ENCODE data around the gene FYN.
A peak's percentile ranks its signal among the peaks of the same experiment; 100 is the strongest.
"Not testable (repeated sequence)": the region's sequence is repeated elsewhere in the genome, so short reads cannot be mapped to it uniquely, and the experiment has no call there.

The FYN gene

DNA sequence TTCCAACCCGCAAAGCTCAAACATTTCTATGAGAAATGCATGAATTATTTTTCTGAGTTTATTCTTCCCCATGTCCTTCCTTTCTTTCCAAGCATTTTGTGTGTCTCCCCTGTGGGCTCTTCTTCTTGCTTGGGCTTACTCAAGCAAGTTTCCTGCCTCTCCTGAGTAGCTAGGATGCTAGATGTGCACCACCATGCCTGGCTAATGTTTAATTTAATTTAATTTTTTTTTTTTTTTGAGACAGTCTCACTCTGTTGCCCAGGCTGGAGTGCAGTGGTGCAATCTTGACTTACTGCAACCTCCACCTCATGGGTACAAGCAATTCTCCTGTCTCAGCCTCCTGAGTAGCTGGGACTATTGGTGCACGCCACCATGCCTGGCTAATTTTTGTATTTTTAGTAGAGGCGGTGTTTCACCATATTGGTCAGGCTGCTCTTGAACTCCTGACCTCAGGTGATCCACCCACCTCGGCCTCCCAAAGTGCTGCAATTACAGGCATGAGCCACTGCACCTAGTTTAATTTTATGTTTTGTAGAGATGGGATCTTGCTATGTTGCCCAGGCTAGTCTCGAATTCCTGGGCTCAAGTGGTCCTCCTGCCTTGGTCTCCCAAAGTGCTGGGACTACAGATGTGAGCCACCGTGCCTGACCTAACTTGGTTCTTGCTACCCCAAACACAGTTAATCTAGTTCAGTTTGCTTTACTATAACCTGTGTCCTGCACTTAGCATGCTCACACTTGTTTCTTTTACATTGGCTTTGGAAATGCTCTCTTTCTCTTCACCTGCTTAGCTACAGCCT lies 192.2 kb downstream of the FYN start:
- DNase-seq (ENCODE audit: low spot score), result not testable (repeated sequence)

DNA sequence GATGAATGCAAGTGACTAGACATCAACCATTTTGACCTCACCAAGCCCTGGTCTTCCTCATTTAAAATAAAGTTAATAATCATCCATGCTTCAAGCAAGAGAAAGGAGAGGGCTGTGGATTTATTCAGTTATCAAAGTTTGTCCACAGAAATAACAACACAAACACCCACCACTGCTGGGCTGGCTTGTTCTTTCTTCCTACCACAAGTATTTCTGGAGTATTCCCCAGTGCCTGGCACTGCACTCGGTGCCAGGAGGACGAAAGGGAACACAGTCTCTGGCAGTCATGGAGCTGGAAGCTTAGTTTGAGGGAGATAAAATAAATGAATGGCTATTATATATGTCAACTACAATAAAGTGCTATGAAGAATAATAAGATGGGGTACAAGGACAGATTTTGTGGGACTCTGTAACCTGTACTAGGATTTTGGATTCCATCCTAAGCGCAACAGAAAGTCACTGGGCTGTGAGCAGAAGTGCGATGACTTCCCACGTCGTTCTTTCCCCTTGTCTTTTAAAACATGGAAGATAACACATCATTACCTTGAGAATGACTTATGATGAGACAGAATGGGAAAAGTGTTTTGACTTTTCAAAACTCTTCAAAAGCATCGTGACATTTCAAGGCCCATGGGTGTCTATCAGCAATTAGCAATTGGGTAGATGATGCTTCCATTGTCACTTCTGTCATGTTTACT lies 193.1 kb downstream of the FYN start:
- DNase-seq (ENCODE audit: low spot score), result no peak

DNA sequence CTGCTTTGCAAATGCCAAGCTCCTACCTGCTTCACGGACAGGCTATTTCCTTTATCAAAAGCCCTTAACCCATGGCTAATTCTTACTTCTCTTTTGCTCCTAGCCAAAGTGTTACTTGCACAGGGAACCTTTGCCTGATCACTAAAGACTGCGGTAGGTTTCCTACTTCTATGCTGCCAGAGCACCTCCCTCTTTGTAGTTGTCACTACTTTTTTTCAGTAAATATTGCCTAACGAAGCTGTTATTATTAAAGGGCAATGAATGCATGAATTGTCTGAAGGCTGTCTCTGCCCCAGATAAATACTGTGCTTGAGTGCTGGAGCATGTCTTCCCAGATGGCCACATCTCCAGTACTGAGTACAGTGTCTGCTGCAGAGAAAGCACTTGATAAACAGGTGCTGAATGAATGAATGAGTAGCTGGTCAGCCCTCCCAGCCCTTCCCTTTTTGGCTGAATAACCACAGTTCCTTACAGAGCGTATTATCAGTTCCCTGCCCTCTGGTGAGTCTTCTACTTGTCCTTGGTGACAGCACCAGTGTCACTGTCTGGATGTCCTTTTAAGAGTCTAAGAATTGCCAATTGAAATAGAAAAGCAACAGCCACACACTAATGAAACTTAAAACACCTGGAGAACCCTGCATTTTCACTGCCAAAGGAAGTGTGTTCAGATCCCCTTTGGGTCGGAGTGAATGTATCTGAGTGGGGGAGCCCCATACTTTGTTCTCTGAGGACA lies 194.0 kb downstream of the FYN start:
- no peak for DNase-seq (ENCODE audit: low spot score)

- DNase-seq (ENCODE audit: low spot score), result no peak
Observed at GRCh38 chr6:111677249-111677990, 195.8 kb downstream of the FYN start.

GRCh38 chr6:111676383-111676782 lies 196.9 kb downstream of the FYN start:
- no peak for DNase-seq (ENCODE audit: low spot score)

- no peak for DNase-seq (ENCODE audit: low spot score)
Observed at GRCh38 chr6:111674883-111675282, 198.4 kb downstream of the FYN start.

GRCh38 chr6:111674413-111674812 lies 198.8 kb downstream of the FYN start:
- no peak for DNase-seq (ENCODE audit: low spot score)

- DNase-seq (ENCODE audit: low spot score), result no peak
Observed at GRCh38 chr6:111673937-111674336, 199.3 kb downstream of the FYN start.

DNA sequence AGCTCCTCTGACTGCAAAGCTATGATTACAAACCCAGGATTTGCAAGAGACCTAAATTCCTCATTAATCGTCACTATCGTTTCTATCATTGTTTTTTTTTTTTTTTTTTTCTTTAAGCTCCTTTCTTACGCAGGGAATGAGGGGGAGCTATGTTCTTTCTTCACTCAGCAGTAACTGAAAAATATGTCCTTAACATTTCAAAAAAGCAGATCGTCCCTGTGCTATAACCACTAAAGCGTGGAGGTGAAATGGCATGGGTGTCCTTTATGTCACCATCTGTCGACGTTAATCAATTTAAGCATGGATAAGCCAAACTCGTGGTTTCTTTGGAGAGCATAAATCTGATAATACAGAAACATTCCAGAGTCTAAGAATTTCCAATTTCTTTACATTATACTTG lies 199.7 kb downstream of the FYN start:
- DNase-seq (ENCODE audit: low spot score), result no peak

- DNase-seq (ENCODE audit: low spot score), result no peak
Observed at GRCh38 chr6:111672761-111673450, 200.3 kb downstream of the FYN start.

DNA sequence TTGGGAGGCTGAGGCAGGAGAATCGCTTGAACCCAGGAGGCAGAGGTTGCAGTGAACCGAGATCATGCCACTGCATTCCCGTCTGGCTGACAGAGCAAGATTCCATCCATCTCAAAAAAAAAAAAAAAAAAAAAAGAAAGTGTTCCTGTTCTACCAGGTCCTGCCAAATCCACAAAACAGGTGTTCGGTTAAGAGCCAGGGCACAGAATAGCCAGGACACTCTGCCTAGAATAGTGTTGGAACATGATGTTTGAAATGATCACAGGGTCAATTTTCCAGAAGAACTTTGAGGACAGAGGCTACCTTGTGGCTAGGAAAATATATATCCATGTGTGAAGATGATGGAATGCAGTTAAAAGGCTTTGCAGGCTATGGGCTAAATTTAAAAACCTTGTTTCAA lies 203.9 kb downstream of the FYN start:
- no peak for DNase-seq (ENCODE audit: low spot score)

DNA sequence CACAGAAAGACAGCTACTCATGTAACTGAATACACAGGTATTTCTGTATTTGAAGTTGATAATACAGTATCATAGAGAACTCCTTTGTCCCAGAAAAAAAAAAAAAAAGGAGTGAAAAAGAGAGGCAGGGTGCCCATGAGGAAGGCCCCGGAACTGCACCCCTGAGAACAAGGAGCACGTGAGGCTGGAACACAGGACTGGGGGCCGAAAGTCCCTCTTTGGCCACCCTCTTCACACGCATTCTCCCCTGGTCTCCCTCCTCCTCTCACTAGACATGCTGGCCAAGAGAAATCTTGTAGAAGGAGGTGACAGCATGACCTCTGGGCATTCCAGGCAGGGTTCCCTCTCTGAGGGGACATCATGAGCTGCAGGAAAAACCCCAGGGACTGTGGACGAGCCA lies 204.8 kb downstream of the FYN start:
- DNase-seq (ENCODE audit: low spot score), result no peak

GRCh38 chr6:111667931-111668330 lies 205.3 kb downstream of the FYN start:
- no peak for DNase-seq (ENCODE audit: low spot score)

- DNase-seq (ENCODE audit: low spot score), result no peak
Observed at GRCh38 chr6:111666847-111667246, 206.4 kb downstream of the FYN start.

- no peak for DNase-seq (ENCODE audit: low spot score)
Observed at GRCh38 chr6:111664565-111665030, 208.7 kb downstream of the FYN start.

GRCh38 chr6:111663692-111664564 lies 209.3 kb downstream of the FYN start:
- peak; percentile 61 for DNase-seq (ENCODE audit: low spot score)

GRCh38 chr6:111662794-111663593 lies 210.3 kb downstream of the FYN start:
- peak; percentile 21 for DNase-seq (ENCODE audit: low spot score)

DNA sequence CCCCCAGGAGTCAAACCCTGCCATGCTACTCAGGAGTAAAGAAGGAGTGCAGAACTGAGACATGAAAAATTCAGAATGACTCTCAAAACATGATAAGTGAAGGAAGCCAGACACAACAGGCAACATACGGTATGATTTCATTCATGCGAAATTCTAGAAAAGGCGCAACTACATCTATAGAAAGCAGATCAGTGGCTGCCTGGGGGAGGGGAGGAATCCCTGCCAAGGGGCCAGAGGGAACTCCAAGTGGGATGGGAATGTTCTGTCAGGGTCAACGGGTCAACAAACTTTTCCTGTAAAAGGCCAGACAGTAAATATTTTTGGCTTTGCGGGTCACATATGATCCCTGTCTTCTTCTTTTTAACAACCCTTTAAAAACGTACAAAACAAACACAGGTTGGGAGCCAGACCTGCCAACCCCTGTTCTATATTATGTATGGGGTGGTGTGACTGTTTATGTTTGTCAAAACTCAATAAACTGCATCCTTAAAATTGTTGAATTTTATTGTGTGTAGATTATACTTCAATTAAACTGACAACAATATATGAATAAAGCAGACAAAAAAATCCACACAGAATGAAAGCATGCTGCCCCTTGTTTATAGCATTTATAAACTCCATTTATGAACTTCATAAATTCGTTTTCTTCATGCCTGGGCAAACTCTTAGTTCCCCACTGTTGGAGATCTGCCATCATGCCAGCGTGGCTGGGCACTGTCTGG lies 211.0 kb downstream of the FYN start:
- no peak for DNase-seq (ENCODE audit: low spot score)

DNA sequence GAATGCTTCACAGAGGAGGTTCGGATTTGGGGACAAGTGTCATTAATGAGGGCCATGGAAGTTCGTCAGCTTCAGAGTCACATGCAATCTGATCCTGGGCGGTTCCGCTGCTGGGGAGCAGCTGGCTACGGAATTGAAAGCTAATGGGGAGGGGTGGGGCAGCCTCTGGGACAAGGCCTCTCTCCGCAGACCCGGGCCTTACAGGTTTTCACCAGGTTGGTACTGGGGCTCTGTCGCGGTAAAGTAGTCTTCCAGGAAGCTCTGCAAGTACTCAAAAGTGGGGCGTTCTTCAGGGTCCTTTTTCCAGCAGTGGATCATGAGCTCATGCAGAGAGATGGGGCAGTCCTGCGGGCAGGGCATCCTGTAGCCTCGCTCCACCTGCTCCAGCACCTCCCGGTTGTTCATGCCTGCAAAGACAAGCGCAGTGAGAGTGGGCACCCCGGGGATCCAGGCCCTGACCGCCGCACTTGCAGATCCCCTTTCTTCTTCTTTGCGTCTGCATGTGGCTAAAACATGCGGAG lies 211.7 kb downstream of the FYN start:
- DNase-seq (ENCODE audit: low spot score), result no peak
